HG03575 (cell line): Measurements from ENCODE around the gene RHO.
"Not testable (repeated sequence)": the region's sequence is repeated elsewhere in the genome, so short reads cannot be mapped to it uniquely, and the experiment has no call there.

Experiments used
- ATAC-seq: cut with Tn5 transposase; IDR thresholded peaks from one replicate; pipeline ENCODE4 v1.9.1; 2021; ENCODE audit not compliant: unreplicated experiment, insufficient number of reproducible peaks, low FRiP score; ENCODE audit errors: extremely low read depth

The RHO gene

GRCh38 chr3:129535075-129535474, 6.6 kb downstream of the RHO start:
- ATAC-seq: no peak

GRCh38 chr3:129536374-129536667, 7.9 kb downstream of the RHO start:
- no peak for ATAC-seq

- no peak for ATAC-seq
Observed at GRCh38 chr3:129536804-129537203, 8.4 kb downstream of the RHO start.

GRCh38 chr3:129539206-129539605, 10.8 kb downstream of the RHO start:
- no peak for ATAC-seq

GRCh38 chr3:129540776-129541516, 12.5 kb downstream of the RHO start:
- no peak for ATAC-seq

- no peak for ATAC-seq
Observed at GRCh38 chr3:129542747-129543146, 14.3 kb downstream of the RHO start.

GRCh38 chr3:129543156-129543790, 14.8 kb downstream of the RHO start, which contains the start of gene H1-8:
Gene H1-8, plus strand, starts transcription at chr3:129543175. Its CDS starts 44 bp downstream, at chr3:129543219.
- no peak for ATAC-seq

- ATAC-seq: no peak
Observed at GRCh38 chr3:129543999-129544398, 15.6 kb downstream of the RHO start.

GRCh38 chr3:129545951-129546350, 17.5 kb downstream of the RHO start:
- ATAC-seq: not testable (repeated sequence)

- ATAC-seq: no peak
Observed at GRCh38 chr3:129547241-129547640, 18.8 kb downstream of the RHO start.

GRCh38 chr3:129548104-129548965, 19.9 kb downstream of the RHO start:
- no peak for ATAC-seq

GRCh38 chr3:129549006-129549800, 20.8 kb downstream of the RHO start:
- ATAC-seq: no peak

- no peak for ATAC-seq
Observed at GRCh38 chr3:129549805-129550204, 21.4 kb downstream of the RHO start.

- ATAC-seq: no peak
Observed at GRCh38 chr3:129552287-129553050, 24.0 kb downstream of the RHO start.

GRCh38 chr3:129553171-129553570, 24.7 kb downstream of the RHO start:
- ATAC-seq: no peak

GRCh38 chr3:129553719-129554118, 25.3 kb downstream of the RHO start:
- ATAC-seq: no peak

GRCh38 chr3:129554356-129555152, 26.1 kb downstream of the RHO start:
- no peak for ATAC-seq

- ATAC-seq: no peak
Observed at GRCh38 chr3:129555153-129555550, 26.7 kb downstream of the RHO start.
